Activated naive CD8-positive, alpha-beta T cell treated with anti-CD3 and anti-CD28 coated beads, Interleukin-2, amount 50 U/mL, for 16 hours (primary cell): ENCODE results near the gene ACADVL.

Source experiments
- DNase-seq: peaks from one replicate; pipeline ENCODE4 v3.0.0-alpha.2; 2020; ENCODE audit warnings: low read depth, low spot score

Gene ACADVL

GRCh38 chr17:7217113-7217987, 2.4 kb upstream of the ACADVL start:
- DNase-seq, result no peak

DNA sequence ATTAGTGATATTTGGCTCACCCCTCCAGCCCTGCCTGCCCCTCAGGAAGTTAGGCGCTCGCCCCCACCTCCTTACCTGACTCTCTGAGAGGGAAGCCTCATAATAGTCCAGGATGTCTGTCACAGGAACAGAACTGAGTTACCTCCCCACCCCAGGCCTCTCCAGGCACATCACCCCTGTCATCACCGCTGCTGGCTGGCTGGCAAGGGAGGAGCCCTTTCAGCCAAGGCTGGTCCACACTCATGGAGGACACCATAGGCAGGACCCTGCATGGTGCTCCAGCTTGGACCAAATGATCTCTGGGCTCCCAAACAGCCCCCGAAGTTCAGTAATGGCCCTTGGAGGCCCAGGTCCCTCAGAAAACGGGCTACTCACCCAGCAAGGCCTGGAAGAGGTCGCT, 1.6 kb upstream of the ACADVL start:
- DNase-seq, result no peak

GRCh38 chr17:7218758-7219157, 980 bp upstream of the ACADVL start:
- DNase-seq, result no peak

GRCh38 chr17:7219229-7219811, 418 bp upstream of the ACADVL start:
- no peak for DNase-seq

DNA sequence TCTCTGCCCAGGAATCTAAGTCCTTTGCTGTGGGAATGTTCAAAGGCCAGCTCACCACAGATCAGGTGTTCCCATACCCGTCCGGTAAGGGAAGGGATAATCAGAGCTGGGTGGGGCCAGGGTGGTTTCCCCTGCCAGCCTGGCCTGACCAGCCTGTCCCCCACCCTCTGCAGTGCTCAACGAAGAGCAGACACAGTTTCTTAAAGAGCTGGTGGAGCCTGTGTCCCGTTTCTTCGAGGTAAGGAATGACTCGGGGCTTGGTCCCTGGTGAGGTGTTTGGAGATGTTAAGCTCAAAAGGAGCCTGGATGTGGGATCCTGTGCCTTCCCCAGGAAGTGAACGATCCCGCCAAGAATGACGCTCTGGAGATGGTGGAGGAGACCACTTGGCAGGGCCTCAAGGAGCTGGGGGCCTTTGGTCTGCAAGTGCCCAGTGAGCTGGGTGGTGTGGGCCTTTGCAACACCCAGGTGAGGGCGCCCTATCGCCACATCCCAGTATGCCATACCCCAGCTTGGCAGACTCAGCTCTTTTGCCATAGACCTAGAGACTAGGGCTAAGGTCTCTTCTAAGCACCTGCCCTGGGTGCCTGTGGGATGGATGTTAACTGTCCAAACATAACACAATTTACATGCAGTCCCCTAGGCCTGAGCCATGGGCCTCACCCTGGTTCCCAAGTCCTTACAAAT, 997 bp downstream of the ACADVL start:
- DNase-seq, result no peak

- no peak for DNase-seq
Measured at GRCh38 chr17:7221278-7222092, 1.7 kb downstream of the ACADVL start.

GRCh38 chr17:7222093-7222971, 2.6 kb downstream of the ACADVL start:
- DNase-seq, result no peak

DNA sequence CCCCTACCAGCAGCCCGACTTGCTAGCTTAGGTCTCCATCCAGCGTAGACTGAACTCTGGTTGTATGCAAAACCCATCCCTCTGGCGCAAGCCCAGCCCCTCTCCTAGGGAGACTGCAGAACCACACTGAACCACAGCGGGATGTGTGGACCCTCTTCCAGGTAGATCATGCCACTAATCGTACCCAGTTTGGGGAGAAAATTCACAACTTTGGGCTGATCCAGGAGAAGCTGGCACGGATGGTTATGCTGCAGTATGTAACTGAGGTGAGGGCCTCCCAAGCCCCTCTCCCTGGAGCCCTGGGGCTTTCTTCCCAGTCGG, 3.2 kb downstream of the ACADVL start:
- DNase-seq, result no peak

- DNase-seq, result no peak
Measured at GRCh38 chr17:7223375-7223774, 3.6 kb downstream of the ACADVL start.

DNA sequence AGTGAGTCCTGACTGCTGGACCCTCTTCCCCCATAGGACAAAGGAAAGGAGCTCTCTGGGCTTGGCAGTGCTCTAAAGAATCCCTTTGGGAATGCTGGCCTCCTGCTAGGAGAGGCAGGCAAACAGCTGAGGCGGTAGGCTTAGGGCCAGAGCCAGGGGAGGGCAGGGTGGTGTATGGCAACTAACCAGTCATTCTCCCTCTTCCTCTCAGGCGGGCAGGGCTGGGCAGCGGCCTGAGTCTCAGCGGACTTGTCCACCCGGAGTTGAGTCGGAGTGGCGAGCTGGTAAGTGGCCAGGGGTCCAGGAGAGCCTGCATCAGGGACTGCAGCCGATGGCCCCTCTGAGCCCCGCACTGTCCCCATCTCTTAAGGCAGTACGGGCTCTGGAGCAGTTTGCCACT, 4.4 kb downstream of the ACADVL start:
- no peak for DNase-seq

- DNase-seq, result no peak
Measured at GRCh38 chr17:7224661-7225111, 4.9 kb downstream of the ACADVL start.

DNA sequence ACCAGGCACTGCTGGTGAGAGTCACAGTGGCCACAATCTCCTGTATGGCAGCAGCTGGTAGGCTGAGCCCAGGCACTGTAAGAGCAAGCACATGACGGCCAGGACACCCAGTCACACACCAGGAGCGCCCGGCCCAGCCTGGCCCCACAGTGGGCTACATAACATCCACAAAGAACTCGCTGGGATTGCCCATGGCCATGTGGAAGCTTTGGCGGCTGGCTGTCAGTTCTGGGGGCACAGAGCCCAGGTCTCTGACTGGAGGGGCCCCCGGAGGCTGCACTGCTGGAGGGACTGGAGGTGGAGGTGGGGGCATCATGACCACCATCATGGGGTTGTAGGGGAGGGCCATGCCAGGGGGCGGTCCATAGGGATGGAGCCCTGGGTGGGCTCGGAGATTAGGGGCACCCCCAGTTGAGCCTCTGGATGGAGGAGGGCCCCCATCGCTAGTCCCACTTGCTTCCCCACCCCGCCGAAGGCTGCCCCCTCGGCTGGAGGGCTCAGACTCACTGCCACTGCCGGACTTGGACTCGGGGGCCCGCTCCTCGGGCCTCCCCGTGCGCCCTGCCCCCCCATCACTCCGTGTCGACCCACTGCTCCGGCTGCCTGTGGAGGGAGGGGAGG, 6.1 kb downstream of the ACADVL start:
- no peak for DNase-seq

DNA sequence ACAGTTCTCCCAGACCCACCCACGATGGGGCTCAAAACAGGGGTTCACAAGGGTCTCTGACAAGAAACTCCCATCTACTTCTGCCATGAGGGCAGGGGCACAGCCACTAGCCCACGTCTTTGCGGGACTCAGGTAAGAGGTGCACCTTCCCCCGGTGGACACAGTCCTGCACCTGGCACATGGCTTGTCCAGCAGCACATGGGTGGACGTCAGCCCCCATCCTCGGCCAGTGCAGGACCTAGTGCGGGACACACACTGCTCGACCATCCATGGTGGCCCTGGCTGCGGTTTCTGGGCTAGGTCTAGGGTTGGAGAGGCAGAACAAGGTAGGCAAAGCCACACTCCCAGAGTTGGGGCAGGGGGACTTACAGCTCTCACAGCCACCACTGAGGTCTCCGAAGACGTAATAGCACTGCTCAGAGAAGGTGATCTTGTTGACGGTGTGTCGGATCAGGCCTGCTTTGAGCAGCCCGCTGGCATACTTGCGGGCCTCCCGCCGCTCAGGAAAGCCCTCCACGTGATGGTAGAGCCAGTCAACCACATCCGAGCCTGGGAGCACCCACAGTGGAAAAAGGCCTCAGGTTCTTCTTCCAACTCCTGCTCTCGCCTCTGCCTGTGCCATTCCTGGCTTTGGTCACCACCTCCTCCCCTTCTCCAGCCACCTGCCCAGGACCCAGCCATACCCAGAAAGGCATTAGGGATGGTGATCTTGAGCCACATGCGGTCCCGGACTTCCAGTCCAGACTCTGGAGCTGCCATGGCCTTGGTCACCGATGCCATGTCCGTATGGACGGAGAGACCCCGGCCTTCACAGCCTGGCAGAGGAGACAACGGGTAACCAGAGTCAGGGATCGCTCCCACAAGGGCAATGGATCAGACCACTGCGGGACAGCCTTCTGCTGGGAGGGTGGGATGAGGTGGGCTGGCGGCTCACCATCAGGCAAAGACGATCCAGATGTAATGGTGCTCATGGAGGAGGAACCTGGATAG, 7.3 kb downstream of the ACADVL start:
- no peak for DNase-seq

- DNase-seq, result no peak
Measured at GRCh38 chr17:7228920-7229319, 9.2 kb downstream of the ACADVL start.

- DNase-seq, result no peak
Measured at GRCh38 chr17:7229504-7229903, 9.8 kb downstream of the ACADVL start.

- DNase-seq, result no peak
Measured at GRCh38 chr17:7232114-7232513, 12.4 kb downstream of the ACADVL start.

GRCh38 chr17:7233701-7234082, 14.0 kb downstream of the ACADVL start:
- DNase-seq, result no peak

DNA sequence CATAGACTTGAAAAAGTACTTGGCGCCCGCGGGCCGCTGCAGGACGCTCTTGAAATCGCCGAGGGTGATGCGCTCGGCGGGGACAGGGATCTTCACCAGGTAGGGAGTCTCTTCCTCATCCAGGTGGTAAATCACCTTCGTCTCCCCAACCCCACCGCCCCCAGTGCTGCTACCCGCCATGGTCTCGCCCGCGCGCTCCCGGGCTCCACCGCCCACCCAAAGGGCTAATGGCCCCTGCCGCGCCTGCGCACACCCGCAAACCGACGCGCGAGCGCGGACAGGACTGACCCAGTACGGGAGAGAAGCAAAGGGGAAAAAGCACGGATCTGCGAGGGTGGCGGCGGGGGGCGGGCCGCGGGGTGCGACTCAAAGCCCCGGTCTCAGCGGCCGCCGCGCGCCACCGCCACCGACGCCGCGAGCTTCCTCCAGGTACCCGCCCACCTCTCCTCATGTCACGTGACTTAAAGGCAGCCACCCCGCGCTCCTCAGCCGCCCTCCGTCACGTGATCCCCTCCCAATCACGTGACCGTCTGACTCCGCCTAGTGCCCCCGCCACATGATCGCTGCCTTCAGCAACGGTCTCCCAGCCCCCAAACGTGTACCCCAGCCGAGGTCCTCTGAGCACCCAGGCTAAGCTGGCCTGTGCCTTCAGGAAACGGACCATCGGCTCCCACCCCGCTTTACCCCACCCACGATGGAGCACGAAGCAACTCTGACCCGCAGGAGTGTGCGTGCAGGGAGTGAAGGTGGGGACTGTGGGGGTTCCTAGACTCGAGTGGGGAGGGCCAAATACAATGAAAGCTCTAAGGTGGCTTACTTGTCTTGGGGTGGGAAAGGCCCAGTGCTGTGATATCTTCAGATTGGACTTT, 14.6 kb downstream of the ACADVL start, which contains the start of gene DVL2:
DVL2 (minus strand) TSS at position 435 of the 869 bp plus-strand sequence; CDS start at position 180, 255 bp downstream.
- peak; percentile 88 for DNase-seq
